IMR-90 (cell line): ENCODE results near the gene GJC1. TPM values are rescaled to one million over a fixed set of nuclear protein-coding genes. Genes with fewer than 3 reads are reported as not detected.

ENCODE experiments used
- ATAC-seq: fragments of 200-7000 bp; cut with Tn5 transposase; 2 replicates; pipeline ENCODE4 v1.9.1; 2020; ENCODE audit warnings: low read depth, mild to moderate bottlenecking, moderate library complexity
- BruUV-seq: library from RNA; stranded (reverse); fragments of 400-500 nt; replicated peaks from 2 replicates; lab custom pipeline; 2021; lab: Mats Ljungman, UMichigan
- CTCF ChIA-PET: fragments of 300-600 bp; formaldehyde crosslinking; extraction: SDS; loops from one replicate; lab custom pipeline; 2021; ENCODE audit warnings: antibody characterized with exemption; lab: Yijun Ruan, JAX
- POLR2A ChIA-PET: fragments of 300-600 bp; sonication (Branson Sonifier 250); formaldehyde crosslinking; loops from one replicate; lab custom pipeline; 2022; ENCODE audit warnings: antibody characterized with exemption; ENCODE audit not compliant: unreplicated experiment; lab: Charles Lee
- DNase-seq: peaks from one replicate; pipeline ENCODE4 v3.0.0; 2013
- H2AFZ ChIP-seq: replicated peaks from 2 replicates; pipeline ENCODE3; 2013; ENCODE audit warnings: low read length, mild to moderate bottlenecking; ENCODE audit not compliant: poor library complexity
- H2AK5ac ChIP-seq: 2 replicates; pipeline ENCODE4 v1.6.1; 2013; ENCODE audit warnings: low read depth, low read length, inconsistent platforms
- H2AK9ac ChIP-seq: replicated peaks from 2 replicates; pipeline ENCODE3; 2013; ENCODE audit warnings: mild to moderate bottlenecking, low read depth, low read length, moderate library complexity; ENCODE audit not compliant: poor library complexity
- H2BK120ac ChIP-seq: 2 replicates; pipeline ENCODE4 v1.6.1; 2013; ENCODE audit warnings: low read depth, low read length, inconsistent platforms
- H2BK15ac ChIP-seq: 3 replicates; pipeline ENCODE4 v1.6.1; 2013; ENCODE audit warnings: low read depth, low read length, inconsistent platforms
- H2BK20ac ChIP-seq: 2 replicates; pipeline ENCODE4 v1.6.1; 2013; ENCODE audit warnings: low read depth, mild to moderate bottlenecking, inconsistent platforms, low read length, moderate library complexity
- H2BK5ac ChIP-seq: 2 replicates; pipeline ENCODE4 v1.6.1; 2013; ENCODE audit warnings: mild to moderate bottlenecking, low read depth, low read length, inconsistent platforms; ENCODE audit not compliant: poor library complexity, severe bottlenecking
- H3K14ac ChIP-seq: replicated peaks from 2 replicates; pipeline ENCODE4 v1.6.1; 2013; ENCODE audit warnings: low read depth, low read length, inconsistent platforms
- H3K18ac ChIP-seq: 2 replicates; pipeline ENCODE4 v1.6.1; 2013; ENCODE audit warnings: low read depth, low read length, control low read depth
- H3K23ac ChIP-seq: 2 replicates; pipeline ENCODE4 v1.6.1; 2013; ENCODE audit warnings: low read depth, low read length, inconsistent platforms
- H3K27ac ChIP-seq: 2 replicates; pipeline ENCODE4 v1.5.1; 2013; ENCODE audit warnings: mild to moderate bottlenecking, control low read depth, low read length; ENCODE audit not compliant: insufficient read depth
- H3K27me3 ChIP-seq: 2 replicates; pipeline ENCODE4 v1.6.1; 2013; ENCODE audit warnings: low read length; ENCODE audit not compliant: control insufficient read depth, insufficient read depth
- H3K36me3 ChIP-seq: 2 replicates; pipeline ENCODE4 v1.6.1; 2013; ENCODE audit warnings: low read length, mixed read lengths; ENCODE audit not compliant: control insufficient read depth, insufficient read depth
- H3K4ac ChIP-seq: 2 replicates; pipeline ENCODE4 v1.6.1; 2013; ENCODE audit warnings: low read depth, low read length, inconsistent platforms
- H3K4me1 ChIP-seq: 2 replicates; pipeline ENCODE4 v1.6.1; 2013; ENCODE audit warnings: low read length, mixed read lengths; ENCODE audit not compliant: control insufficient read depth, insufficient read depth
- H3K4me2 ChIP-seq: 2 replicates; pipeline ENCODE4 v1.6.1; 2013; ENCODE audit warnings: low read depth, mild to moderate bottlenecking, control low read depth, low read length, moderate library complexity
- H3K4me3 ChIP-seq: 2 replicates; pipeline ENCODE4 v1.5.1; 2013; ENCODE audit warnings: low read depth, mild to moderate bottlenecking, control low read depth, low read length, moderate library complexity; ENCODE audit not compliant: insufficient read depth
- H3K56ac ChIP-seq: 2 replicates; pipeline ENCODE4 v1.6.1; 2013; ENCODE audit warnings: low read length, inconsistent platforms; ENCODE audit not compliant: insufficient read depth; ENCODE audit errors: extremely low read depth
- H3K79me1 ChIP-seq, 2 experiments: 2 replicates each; pipeline ENCODE4 v1.6.1; 2013; ENCODE audit warnings: low read length in 2 of 2, inconsistent platforms in 1 of 2, low read depth in 1 of 2
- H3K9ac ChIP-seq: 2 replicates; pipeline ENCODE4 v1.6.1; 2013; ENCODE audit warnings: low read depth, low read length, control low read depth
- H3K9me1 ChIP-seq: 2 replicates; pipeline ENCODE4 v1.6.1; 2013; ENCODE audit warnings: low read length, inconsistent platforms; ENCODE audit not compliant: insufficient read depth
- H3K9me3 ChIP-seq: 2 replicates; pipeline ENCODE4 v1.6.1; 2013; ENCODE audit warnings: low read length; ENCODE audit not compliant: control insufficient read depth, insufficient read depth
- H4K20me1 ChIP-seq: 2 replicates; pipeline ENCODE4 v1.6.1; 2013; ENCODE audit warnings: low read length, inconsistent platforms; ENCODE audit not compliant: insufficient read depth
- H4K5ac ChIP-seq: 2 replicates; pipeline ENCODE4 v1.6.1; 2013; ENCODE audit warnings: mild to moderate bottlenecking, low read depth, low read length, control low read depth
- H4K8ac ChIP-seq, 2 experiments: 2 replicates each; pipeline ENCODE4 v1.6.1; 2013; ENCODE audit warnings: low read depth in 2 of 2, low read length in 2 of 2, control low read depth in 1 of 2, inconsistent platforms in 1 of 2
- H4K91ac ChIP-seq: 2 replicates; pipeline ENCODE4 v1.6.1; 2013; ENCODE audit warnings: low read depth, low read length, inconsistent platforms; ENCODE audit not compliant: insufficient read depth
- BHLHE40 ChIP-seq: fragments of 150-350 bp; IDR thresholded peaks from 2 replicates; pipeline ENCODE4 v1.6.1; 2016; ENCODE audit warnings: mild to moderate bottlenecking, low read depth, low read length
- RAD21 ChIP-seq: IDR thresholded peaks from 2 replicates; pipeline ENCODE4 v1.6.1; 2012; ENCODE audit warnings: low read length, improper control_type of control experiment
- RCOR1 ChIP-seq: IDR thresholded peaks from 2 replicates; pipeline ENCODE4 v1.6.1; 2012; ENCODE audit warnings: mild to moderate bottlenecking, low read length, improper control_type of control experiment; ENCODE audit not compliant: insufficient replicate concordance
- RFX5 ChIP-seq: IDR thresholded peaks from 2 replicates; pipeline ENCODE4 v1.8.0; 2012; ENCODE audit warnings: low read depth, mild to moderate bottlenecking, low read length, moderate library complexity
- WGBS, 2 experiments: methylation state at CpG; one replicate each; pipeline versions ENCODE4 v1.1.5 to v1.1.7; 2013; ENCODE audit warnings: missing lambda C conversion rate in 2 of 2; ENCODE audit not compliant: insufficient read length in 1 of 2; ENCODE audit errors: extremely low coverage in 2 of 2; 5-methylcytosine and 5-hydroxymethylcytosine counted together
- dilution Hi-C: fragments of 300-500 bp; cut with HindIII; formaldehyde crosslinking; loops from one replicate; pipeline ENCODE4 v1.14.3; 2018; ENCODE audit warnings: low sequenced_read_pairs; ENCODE audit not compliant: unreplicated experiment
- in situ Hi-C: fragments of 300-500 bp; cut with MboI; formaldehyde crosslinking; loops from 3 replicates; pipeline ENCODE4 v1.14.3; 2019; ENCODE audit warnings: low sequenced_read_pairs, inconsistent platforms, mixed read lengths
- intact Hi-C: fragments of 100-400 bp; cut with micrococcal nuclease; formaldehyde crosslinking; loops from 2 replicates; pipeline ENCODE4 v1.10.0; 2022
- polyA plus RNA-seq, 3 experiments: library from polyadenylated mRNA; depleted of rRNA; stranded (reverse); fragments of >200 nt; gene quantifications; 2 replicates each; pipeline ENCODE4 v1.2.3, GENCODE V29; 2012; ENCODE audit warnings: low replicate concordance in 1 of 3
- total RNA-seq: library from RNA; depleted of rRNA; stranded (reverse); fragments of >200 nt; gene quantifications from 2 replicates; pipeline ENCODE4 v1.2.3, GENCODE V29; 2012

Gene GJC1
- total and polyA plus RNA-seq, 2 of the 4 experiments (the other 2 are of a cell fraction) = 23.9 to 69.7 TPM

GRCh38 chr17:44808156-44808555 is 21.9 kb downstream of the GJC1 start:
- POLR2A ChIA-PET = no interaction called here
- WGBS, 2 experiments = no CpG with 5 or more reads among the region's 4 CpGs
- no peak overlapping the region for H3K4me3 ChIP-seq

More at GRCh38 chr17:44808156-44808555, 21.9 kb downstream of the GJC1 start:
- H4K91ac ChIP-seq = no peak overlapping the region
- H2AFZ ChIP-seq = no peak overlapping the region
- H3K23ac ChIP-seq = no peak overlapping the region
- H2AK5ac ChIP-seq = no peak overlapping the region
- DNase-seq (no peak), ATAC-seq (no peak)
- no peak overlapping the region for H4K8ac ChIP-seq
- H2BK20ac ChIP-seq = no peak overlapping the region
- H3K27me3 ChIP-seq = no peaks in the 10 kb centered on the region
- no peak overlapping the region for H2AK9ac ChIP-seq
- TF ChIP-seq RCOR1 = no peak
- no peak for TF ChIP-seq BHLHE40
- no peak for TF ChIP-seq RFX5
- no peak for TF ChIP-seq RAD21
- H3K14ac ChIP-seq = no peak overlapping the region
- peaks cover 20% of the 10 kb centered on the region for H3K36me3 ChIP-seq
- H3K9me3 ChIP-seq = no peaks in the 10 kb centered on the region
- BruUV-seq = no TSS peak
- dilution Hi-C loops = no loop called here
- CTCF ChIA-PET = interaction anchor here (1.0 kb wide), 1 partner anchor 36 kb away, joined by 3 read pairs; no protein-coding TSS in a partner anchor
- no peak overlapping the region for H3K9ac ChIP-seq
- H3K56ac ChIP-seq = no peak overlapping the region
- no peak overlapping the region for H2BK5ac ChIP-seq
- H4K5ac ChIP-seq = no peak overlapping the region
- intact Hi-C loops = no loop called here
- in situ Hi-C loops = no loop called here
- no peak overlapping the region for H3K27ac ChIP-seq
- H3K79me1 ChIP-seq = peaks cover 30 to 79% of the 10 kb centered on the region in 2 experiments
- no peak overlapping the region for H3K4me2 ChIP-seq
- no peak overlapping the region for H2BK120ac ChIP-seq
- no peak overlapping the region for H2BK15ac ChIP-seq
- H3K4me1 ChIP-seq = peaks cover 7% of the 10 kb centered on the region
- peaks cover 26% of the 10 kb centered on the region for H4K20me1 ChIP-seq
- H3K18ac ChIP-seq = no peak overlapping the region
- H3K4ac ChIP-seq = no peak overlapping the region
- peaks cover 14% of the 10 kb centered on the region for H3K9me1 ChIP-seq
